ENCODE data around the gene SLC12A7. TPM values are rescaled to one million over a fixed set of nuclear protein-coding genes. Genes with fewer than 3 reads are reported as not detected.
A peak's percentile ranks its signal among the peaks of the same experiment; 100 is the strongest.

The SLC12A7 gene
- polyA plus RNA-seq, 2 donors, result 4.0 to 4.7 TPM

DNA sequence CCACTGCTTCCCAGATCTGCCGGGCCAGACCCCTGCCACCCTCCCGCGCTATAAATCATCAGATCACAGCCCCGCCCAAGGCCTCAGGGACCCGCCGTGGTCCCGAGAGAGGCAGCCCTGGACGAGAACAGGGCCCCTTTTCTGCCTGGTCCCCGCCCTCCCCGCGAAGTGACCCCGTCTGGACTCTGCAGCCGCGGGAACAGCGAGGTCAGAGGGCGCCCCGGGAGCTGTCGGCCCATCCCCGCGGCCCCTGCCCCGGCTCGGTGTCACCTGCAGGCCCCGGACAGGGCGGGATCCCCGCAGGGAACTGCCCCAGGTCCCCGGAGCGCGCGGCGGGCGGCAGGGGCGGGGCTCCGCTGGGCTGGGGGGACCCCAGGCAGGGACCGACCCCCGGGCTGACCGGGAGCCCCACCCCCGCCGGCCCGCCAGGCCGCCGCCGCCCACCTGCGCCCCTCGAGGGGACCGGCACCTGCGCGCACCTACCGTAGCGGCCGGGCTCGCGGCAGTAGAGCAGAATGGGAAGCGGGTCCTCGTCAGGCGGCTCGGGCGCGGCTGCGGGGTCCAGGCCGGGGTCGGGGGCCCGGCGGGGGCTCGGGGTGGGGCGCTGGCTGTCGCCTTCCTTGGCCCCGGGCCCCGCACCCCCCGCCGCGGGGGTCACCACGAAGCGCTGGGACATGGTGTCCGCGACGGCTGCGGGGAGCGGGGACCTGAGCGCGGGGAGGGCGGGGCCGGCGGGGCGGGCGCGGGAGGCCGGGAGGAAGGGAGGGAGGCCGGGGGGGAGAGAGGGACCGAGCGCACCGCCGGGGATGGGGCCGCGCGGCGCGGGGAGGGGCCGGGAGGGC lies 43.5 kb upstream of the SLC12A7 start:
- WGBS, 2 donors, result 3% methylated on average over 66 to 98 of the region's 98 CpGs
- no peaks in the 10 kb centered on the region for H3K36me3 ChIP-seq (ENCODE audit: control insufficient read depth in 2 of 2, insufficient read depth in 2 of 2, low read length in 1 of 2)
- no peak overlapping the region for H3K27ac ChIP-seq (ENCODE audit: low read depth in 2 of 2, low read length in 1 of 2)
- H3K4me3 ChIP-seq (ENCODE audit: low read depth in 1 of 2, low read length in 2 of 2), result peak overlapping the region in 1 of 2 donors; percentile 23
- H3K4me1 ChIP-seq (ENCODE audit: control insufficient read depth in 2 of 2, insufficient read depth in 2 of 2, low read length in 1 of 2), result peaks cover 3% of the 10 kb centered on the region in 2 donors
- peaks cover 3 to 13% of the 10 kb centered on the region in 2 donors for H3K9me3 ChIP-seq (ENCODE audit: control insufficient read depth in 2 of 2, insufficient read depth in 1 of 2, low read depth in 1 of 2, low read length in 1 of 2)
- peaks cover 0 to 25% of the 10 kb centered on the region in 2 donors for H3K27me3 ChIP-seq (ENCODE audit: control insufficient read depth in 1 of 2, insufficient read depth in 2 of 2, low read length in 2 of 2)

GRCh38 chr5:1153428-1153827 lies 41.6 kb upstream of the SLC12A7 start:
- Histone ChIP-seq H3K9me3 (ENCODE audit: control insufficient read depth in 2 of 2, insufficient read depth in 1 of 2, low read depth in 1 of 2, low read length in 1 of 2) (peaks cover 3 to 13% of the 10 kb centered on the region in 2 donors), H3K36me3 (ENCODE audit: control insufficient read depth in 2 of 2, insufficient read depth in 2 of 2, low read length in 1 of 2) (no peaks in the 10 kb centered on the region), H3K4me1 (ENCODE audit: control insufficient read depth in 2 of 2, insufficient read depth in 2 of 2, low read length in 1 of 2) (peaks cover 3% of the 10 kb centered on the region in 2 donors), H3K4me3 (ENCODE audit: low read depth in 1 of 2, low read length in 2 of 2) (no peak overlapping the region), H3K27ac (ENCODE audit: low read depth in 2 of 2, low read length in 1 of 2) (no peak overlapping the region), H3K27me3 (ENCODE audit: control insufficient read depth in 1 of 2, insufficient read depth in 2 of 2, low read length in 2 of 2) (peaks cover 0 to 25% of the 10 kb centered on the region in 2 donors)
- WGBS, 2 donors, result 62 to 69% methylated on average over 12 of the region's 12 CpGs

DNA sequence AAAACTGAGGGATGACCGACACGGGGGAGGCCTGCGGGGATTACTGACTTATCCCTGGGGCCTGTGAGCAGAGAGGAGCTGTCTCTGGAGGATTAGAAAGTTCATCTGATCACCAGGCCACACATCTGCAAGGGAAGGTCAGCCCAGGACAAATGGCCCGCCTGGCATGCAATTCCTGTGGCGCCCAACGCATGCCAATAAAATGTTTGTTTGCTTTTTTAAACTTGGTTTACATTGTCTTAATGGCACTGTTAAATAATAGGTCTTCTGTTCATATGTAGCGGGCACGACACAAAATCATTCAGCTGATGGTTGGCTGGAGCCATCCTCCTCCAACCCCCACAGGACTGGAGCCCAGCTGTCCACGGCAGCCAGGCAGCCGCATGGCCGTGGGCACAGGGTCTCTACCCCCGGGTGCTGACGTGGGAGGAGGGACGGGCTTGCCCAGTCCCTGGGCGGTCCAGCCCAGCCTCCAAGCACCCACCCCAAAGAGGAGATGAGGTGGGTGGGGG lies 41.0 kb upstream of the SLC12A7 start:
- Histone ChIP-seq H3K9me3 (ENCODE audit: control insufficient read depth in 2 of 2, insufficient read depth in 1 of 2, low read depth in 1 of 2, low read length in 1 of 2) (peaks cover 3 to 13% of the 10 kb centered on the region in 2 donors), H3K27ac (ENCODE audit: low read depth in 2 of 2, low read length in 1 of 2) (no peak overlapping the region), H3K36me3 (ENCODE audit: control insufficient read depth in 2 of 2, insufficient read depth in 2 of 2, low read length in 1 of 2) (no peaks in the 10 kb centered on the region), H3K27me3 (ENCODE audit: control insufficient read depth in 1 of 2, insufficient read depth in 2 of 2, low read length in 2 of 2) (peaks cover 0 to 25% of the 10 kb centered on the region in 2 donors), H3K4me1 (ENCODE audit: control insufficient read depth in 2 of 2, insufficient read depth in 2 of 2, low read length in 1 of 2) (peaks cover 3% of the 10 kb centered on the region in 2 donors), H3K4me3 (ENCODE audit: low read depth in 1 of 2, low read length in 2 of 2) (no peak overlapping the region)
- 58 to 64% methylated on average over 15 of the region's 15 CpGs for WGBS, 2 donors

- Histone ChIP-seq H3K36me3 (ENCODE audit: control insufficient read depth in 2 of 2, insufficient read depth in 2 of 2, low read length in 1 of 2) (no peaks in the 10 kb centered on the region), H3K4me3 (ENCODE audit: low read depth in 1 of 2, low read length in 2 of 2) (no peak overlapping the region), H3K27ac (ENCODE audit: low read depth in 2 of 2, low read length in 1 of 2) (no peak overlapping the region), H3K27me3 (ENCODE audit: control insufficient read depth in 1 of 2, insufficient read depth in 2 of 2, low read length in 2 of 2) (peaks cover 0 to 25% of the 10 kb centered on the region in 2 donors), H3K9me3 (ENCODE audit: control insufficient read depth in 2 of 2, insufficient read depth in 1 of 2, low read depth in 1 of 2, low read length in 1 of 2) (peaks cover 0 to 7% of the 10 kb centered on the region in 2 donors), H3K4me1 (ENCODE audit: control insufficient read depth in 2 of 2, insufficient read depth in 2 of 2, low read length in 1 of 2) (peaks cover 3% of the 10 kb centered on the region in 2 donors)
- WGBS, 2 donors, result 41 to 51% methylated on average over 10 of the region's 10 CpGs
Measured at GRCh38 chr5:1152156-1152555, 40.3 kb upstream of the SLC12A7 start.

- H3K36me3 ChIP-seq (ENCODE audit: control insufficient read depth in 2 of 2, insufficient read depth in 2 of 2, low read length in 1 of 2), result no peaks in the 10 kb centered on the region
- no peak overlapping the region for H3K27ac ChIP-seq (ENCODE audit: low read depth in 2 of 2, low read length in 1 of 2)
- no peak overlapping the region for H3K4me3 ChIP-seq (ENCODE audit: low read depth in 1 of 2, low read length in 2 of 2)
- no peaks in the 10 kb centered on the region for H3K9me3 ChIP-seq (ENCODE audit: control insufficient read depth in 2 of 2, insufficient read depth in 1 of 2, low read depth in 1 of 2, low read length in 1 of 2)
- peaks cover 3% of the 10 kb centered on the region in 2 donors for H3K4me1 ChIP-seq (ENCODE audit: control insufficient read depth in 2 of 2, insufficient read depth in 2 of 2, low read length in 1 of 2)
- WGBS, 2 donors, result 86 to 91% methylated on average over 10 of the region's 10 CpGs
- H3K27me3 ChIP-seq (ENCODE audit: control insufficient read depth in 1 of 2, insufficient read depth in 2 of 2, low read length in 2 of 2), result peaks cover 0 to 22% of the 10 kb centered on the region in 2 donors
Measured at GRCh38 chr5:1151316-1151715, 39.5 kb upstream of the SLC12A7 start.

DNA sequence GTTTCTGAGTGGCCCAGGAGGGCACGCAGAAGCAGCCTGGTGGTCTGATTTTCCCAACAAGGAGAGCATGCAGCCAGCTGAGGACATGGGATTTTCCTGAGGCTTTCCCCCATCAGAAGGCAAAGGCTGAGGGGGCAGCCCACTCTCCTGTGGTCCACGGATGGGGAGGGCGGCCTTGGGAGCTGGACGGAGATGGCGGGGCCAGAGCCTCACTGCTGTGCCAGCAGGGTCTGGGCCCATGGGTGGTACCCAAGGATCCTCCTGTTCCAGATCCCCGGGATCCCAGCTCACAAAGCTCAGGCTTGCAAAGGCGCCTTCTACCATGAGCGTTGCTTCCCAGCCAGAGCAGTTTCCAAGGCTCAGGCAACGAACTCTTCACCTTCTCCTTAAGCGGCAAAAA lies 39.0 kb upstream of the SLC12A7 start:
- H3K27ac ChIP-seq (ENCODE audit: low read depth in 2 of 2, low read length in 1 of 2), result no peak overlapping the region
- H3K36me3 ChIP-seq (ENCODE audit: control insufficient read depth in 2 of 2, insufficient read depth in 2 of 2, low read length in 1 of 2), result no peaks in the 10 kb centered on the region
- peaks cover 0 to 17% of the 10 kb centered on the region in 2 donors for H3K27me3 ChIP-seq (ENCODE audit: control insufficient read depth in 1 of 2, insufficient read depth in 2 of 2, low read length in 2 of 2)
- no peaks in the 10 kb centered on the region for H3K4me1 ChIP-seq (ENCODE audit: control insufficient read depth in 2 of 2, insufficient read depth in 2 of 2, low read length in 1 of 2)
- no peaks in the 10 kb centered on the region for H3K9me3 ChIP-seq (ENCODE audit: control insufficient read depth in 2 of 2, insufficient read depth in 1 of 2, low read depth in 1 of 2, low read length in 1 of 2)
- H3K4me3 ChIP-seq (ENCODE audit: low read depth in 1 of 2, low read length in 2 of 2), result no peak overlapping the region
- WGBS, 2 donors, result 87 to 90% methylated on average over 10 of the region's 10 CpGs

DNA sequence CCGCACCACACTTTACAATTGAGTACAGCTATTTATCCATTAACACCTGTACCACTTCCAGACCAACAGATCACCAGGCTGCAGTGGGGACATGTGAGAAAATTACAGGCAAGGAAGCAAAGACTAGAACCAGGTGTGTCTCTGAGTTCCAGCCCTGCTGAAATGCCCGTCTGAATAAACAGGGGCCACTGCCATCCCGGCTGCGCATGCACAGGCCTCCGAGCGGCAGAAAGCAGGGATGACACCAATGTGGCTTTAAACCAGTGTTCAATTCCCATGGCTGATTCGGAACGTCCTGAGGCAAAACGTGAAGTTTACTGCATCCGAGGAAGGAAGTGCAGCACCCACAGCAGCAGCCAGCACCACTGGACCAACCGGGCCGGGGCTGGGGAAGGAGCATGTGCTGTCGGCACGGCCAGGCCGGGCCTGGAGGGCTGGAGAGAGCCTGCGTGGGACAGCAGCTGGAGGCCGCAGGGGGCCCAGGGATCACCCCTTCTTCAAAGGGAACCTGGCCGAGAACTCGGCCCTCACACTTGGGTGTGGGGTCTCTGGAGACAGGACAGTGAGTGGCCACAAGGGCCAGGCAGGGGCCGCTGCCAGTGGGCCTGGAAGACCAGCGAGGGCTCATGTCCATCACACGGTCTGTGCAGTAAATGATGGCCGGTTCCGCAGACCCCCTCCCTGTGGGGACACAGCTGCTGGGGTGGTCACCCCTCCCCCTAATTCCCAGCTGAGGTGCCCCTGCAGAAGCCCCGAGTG lies 33.0 kb upstream of the SLC12A7 start:
- WGBS, 2 donors, result 76 to 84% methylated on average over 25 of the region's 25 CpGs
- H3K36me3 ChIP-seq (ENCODE audit: control insufficient read depth in 2 of 2, insufficient read depth in 2 of 2, low read length in 1 of 2), result no peaks in the 10 kb centered on the region
- no peaks in the 10 kb centered on the region for H3K27me3 ChIP-seq (ENCODE audit: control insufficient read depth in 1 of 2, insufficient read depth in 2 of 2, low read length in 2 of 2)
- H3K4me3 ChIP-seq (ENCODE audit: low read depth in 1 of 2, low read length in 2 of 2), result no peak overlapping the region
- H3K4me1 ChIP-seq (ENCODE audit: control insufficient read depth in 2 of 2, insufficient read depth in 2 of 2, low read length in 1 of 2), result peaks cover 0 to 11% of the 10 kb centered on the region in 2 donors
- H3K9me3 ChIP-seq (ENCODE audit: control insufficient read depth in 2 of 2, insufficient read depth in 1 of 2, low read depth in 1 of 2, low read length in 1 of 2), result no peaks in the 10 kb centered on the region
- H3K27ac ChIP-seq (ENCODE audit: low read depth in 2 of 2, low read length in 1 of 2), result no peak overlapping the region

GRCh38 chr5:1144089-1144488 lies 32.2 kb upstream of the SLC12A7 start:
- no peaks in the 10 kb centered on the region for H3K27me3 ChIP-seq (ENCODE audit: control insufficient read depth in 1 of 2, insufficient read depth in 2 of 2, low read length in 2 of 2)
- WGBS, 2 donors, result 53 to 79% methylated on average over 16 to 19 of the region's 19 CpGs
- H3K4me1 ChIP-seq (ENCODE audit: control insufficient read depth in 2 of 2, insufficient read depth in 2 of 2, low read length in 1 of 2), result peaks cover 0 to 17% of the 10 kb centered on the region in 2 donors
- H3K27ac ChIP-seq (ENCODE audit: low read depth in 2 of 2, low read length in 1 of 2), result no peak overlapping the region
- H3K4me3 ChIP-seq (ENCODE audit: low read depth in 1 of 2, low read length in 2 of 2), result no peak overlapping the region
- H3K36me3 ChIP-seq (ENCODE audit: control insufficient read depth in 2 of 2, insufficient read depth in 2 of 2, low read length in 1 of 2), result no peaks in the 10 kb centered on the region
- H3K9me3 ChIP-seq (ENCODE audit: control insufficient read depth in 2 of 2, insufficient read depth in 1 of 2, low read depth in 1 of 2, low read length in 1 of 2), result peaks cover 0 to 2% of the 10 kb centered on the region in 2 donors

DNA sequence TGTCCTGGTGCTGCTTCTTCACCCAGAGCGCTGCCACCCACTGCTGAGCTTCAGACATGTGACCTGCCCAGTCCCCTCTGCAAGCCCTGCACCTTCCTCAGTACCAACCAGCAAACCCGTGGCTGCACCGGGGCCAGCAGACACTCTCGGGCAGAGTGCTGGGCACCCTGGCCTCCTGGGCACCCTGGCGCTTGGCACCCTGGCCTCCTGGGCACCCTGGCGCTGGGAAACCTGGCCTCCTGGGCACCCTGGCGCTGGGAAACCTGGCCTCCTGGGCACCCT lies 31.7 kb upstream of the SLC12A7 start:
- H3K27ac ChIP-seq (ENCODE audit: low read depth in 2 of 2, low read length in 1 of 2), result no peak overlapping the region
- H3K9me3 ChIP-seq (ENCODE audit: control insufficient read depth in 2 of 2, insufficient read depth in 1 of 2, low read depth in 1 of 2, low read length in 1 of 2), result peaks cover 0 to 2% of the 10 kb centered on the region in 2 donors
- no peaks in the 10 kb centered on the region for H3K27me3 ChIP-seq (ENCODE audit: control insufficient read depth in 1 of 2, insufficient read depth in 2 of 2, low read length in 2 of 2)
- H3K4me1 ChIP-seq (ENCODE audit: control insufficient read depth in 2 of 2, insufficient read depth in 2 of 2, low read length in 1 of 2), result peaks cover 0 to 18% of the 10 kb centered on the region in 2 donors
- no peaks in the 10 kb centered on the region for H3K36me3 ChIP-seq (ENCODE audit: control insufficient read depth in 2 of 2, insufficient read depth in 2 of 2, low read length in 1 of 2)
- no peak overlapping the region for H3K4me3 ChIP-seq (ENCODE audit: low read depth in 1 of 2, low read length in 2 of 2)
- 67 to 92% methylated on average over 7 of the region's 7 CpGs for WGBS, 2 donors

All from esophagus (tissue), 2 donors.